CD4-positive, alpha-beta T cell treated with Interleukin-4 for 1 hour (primary cell): ENCODE data around the gene DNAL4.

Source experiments
- DNase-seq, 2 donors: peaks; one replicate each; pipeline ENCODE4 v3.0.0-alpha.2; 2020 to 2022

The DNAL4 gene

DNA sequence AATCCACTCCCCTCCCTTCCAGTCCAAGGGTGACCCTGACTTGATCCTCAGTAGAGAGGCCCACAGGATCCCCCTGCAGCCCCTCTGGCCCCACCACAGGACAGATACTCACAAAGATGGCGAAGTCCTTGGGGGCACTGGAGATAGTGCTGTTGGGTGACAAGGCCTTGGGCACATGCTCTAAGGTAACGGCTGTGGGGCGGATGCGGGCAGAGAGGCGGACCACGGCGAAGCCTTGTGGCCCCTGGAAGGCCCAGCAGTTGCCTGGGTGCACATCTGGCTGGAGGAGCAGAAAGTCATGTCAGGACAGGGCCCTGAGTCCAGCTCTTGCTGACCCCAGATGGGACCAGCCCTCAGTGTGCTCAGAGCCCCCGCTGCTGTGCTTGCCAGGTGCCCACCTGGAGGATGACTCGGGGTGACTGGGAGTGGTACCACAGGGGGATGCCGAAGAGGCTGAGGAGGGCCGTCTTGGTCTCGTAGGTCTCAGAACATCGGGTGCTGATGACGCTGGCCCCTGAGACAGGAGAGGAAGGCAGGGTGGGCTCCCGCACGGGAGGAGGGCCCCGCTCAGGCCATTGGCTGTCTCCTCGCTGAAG, 55.4 kb downstream of the DNAL4 start:
- DNase-seq: no peak

DNA sequence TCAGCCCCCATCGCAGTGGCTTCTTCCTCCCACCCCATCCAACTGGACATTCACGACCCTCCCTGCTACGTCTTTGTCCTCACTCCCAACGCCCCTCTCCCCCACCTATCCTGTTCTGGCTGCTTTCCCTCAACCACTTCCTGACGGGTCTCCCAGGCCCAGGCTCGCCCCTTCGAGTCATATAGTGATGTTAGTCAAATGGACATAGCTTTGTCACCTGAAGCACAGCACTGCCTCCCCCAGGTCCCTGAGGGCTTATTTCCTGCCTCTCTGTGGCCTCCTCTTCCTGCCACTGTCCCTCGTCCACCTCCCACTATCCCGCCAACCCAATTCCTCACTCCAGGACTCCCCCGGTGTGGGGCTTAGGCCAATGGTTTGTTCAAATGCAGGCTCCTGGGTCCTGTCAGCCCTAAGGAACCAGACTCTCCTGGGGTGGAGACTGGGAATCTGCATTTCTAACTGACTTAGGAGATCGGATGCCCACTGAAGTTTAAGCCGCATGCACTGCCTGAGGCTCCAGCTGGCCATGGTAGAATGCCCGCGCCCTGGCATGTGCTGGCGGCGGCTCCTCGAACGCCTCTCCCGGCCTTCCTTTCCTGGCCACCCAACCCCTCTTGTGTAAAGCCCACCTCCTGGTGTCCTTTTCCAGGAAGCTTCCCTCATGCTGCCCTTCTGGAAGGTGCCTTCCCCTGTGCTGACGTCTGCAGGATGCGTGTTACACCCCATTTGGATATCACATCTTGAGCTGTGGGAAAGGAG, 56.5 kb downstream of the DNAL4 start:
- no peak for DNase-seq

DNA sequence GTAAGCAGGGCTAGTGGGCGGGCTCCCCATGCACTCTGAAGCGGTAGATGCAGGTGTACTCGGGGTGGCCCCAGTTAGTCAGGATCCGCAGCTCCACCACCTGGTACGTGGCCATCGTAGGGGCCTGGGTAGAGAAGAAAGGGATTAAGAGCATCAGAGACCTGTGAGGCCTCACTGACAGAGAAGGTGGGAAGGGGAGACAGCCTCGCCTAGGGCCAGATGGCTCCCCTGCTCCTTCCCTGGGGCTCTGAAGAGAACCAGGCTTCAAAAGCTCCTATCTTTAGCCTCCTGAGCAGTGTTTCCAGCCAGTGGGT, 57.7 kb downstream of the DNAL4 start:
- no peak for DNase-seq

DNA sequence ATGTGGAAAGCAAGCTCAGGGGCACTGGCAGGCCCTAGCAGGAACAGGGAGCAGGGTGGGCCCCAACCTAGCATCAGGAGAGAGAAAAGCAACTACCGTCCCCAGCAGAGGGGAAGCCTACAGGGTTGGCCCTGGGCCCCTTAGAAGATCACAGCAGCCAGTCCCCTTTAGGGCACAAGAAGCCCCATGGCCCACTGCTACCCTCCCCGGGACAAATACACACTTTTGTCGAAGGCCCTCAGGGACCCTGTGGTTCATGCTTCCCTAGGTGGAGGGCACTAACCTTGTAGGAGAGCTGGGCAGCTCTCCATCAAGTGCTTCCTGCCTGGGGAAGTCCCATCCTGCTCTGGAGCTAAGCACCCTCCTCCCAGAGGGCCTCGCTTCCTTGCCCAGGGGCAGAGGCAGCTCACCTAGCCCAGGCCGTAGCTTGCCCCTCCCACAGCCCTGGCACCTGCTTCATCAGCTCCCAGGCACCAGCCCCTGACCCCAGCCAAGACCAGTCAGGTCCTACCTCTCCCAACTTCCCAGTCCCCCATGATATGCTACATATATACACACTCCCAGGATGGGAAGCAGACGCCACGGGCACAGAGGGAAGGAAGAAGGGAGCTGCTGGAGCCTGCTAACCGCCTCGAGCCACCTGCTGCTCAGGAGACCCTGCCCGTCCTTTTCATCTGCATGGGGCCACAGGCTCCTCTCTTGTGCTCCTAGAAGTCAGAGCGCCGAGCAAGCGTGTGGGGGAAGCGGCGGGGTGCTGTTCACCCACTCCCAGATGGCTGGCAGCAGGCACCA, 58.3 kb downstream of the DNAL4 start:
- no peak for DNase-seq

DNA sequence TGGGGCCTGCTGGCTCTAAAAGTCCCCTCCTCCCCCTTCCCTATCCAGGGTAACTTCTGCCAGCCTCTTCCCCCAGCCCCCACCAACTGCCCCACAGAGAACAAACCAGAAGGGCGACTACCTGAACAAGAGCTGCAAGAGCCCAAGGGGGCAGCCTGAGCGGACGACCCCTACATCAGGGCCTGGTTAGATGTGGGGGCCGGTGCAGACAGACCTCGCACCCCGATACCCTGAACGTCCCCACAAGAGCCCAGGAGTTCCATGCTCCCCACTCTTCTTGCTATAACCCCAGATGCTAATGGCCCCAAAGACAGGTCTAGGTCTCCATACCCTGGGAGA, 58.8 kb downstream of the DNAL4 start:
- no peak for DNase-seq

DNA sequence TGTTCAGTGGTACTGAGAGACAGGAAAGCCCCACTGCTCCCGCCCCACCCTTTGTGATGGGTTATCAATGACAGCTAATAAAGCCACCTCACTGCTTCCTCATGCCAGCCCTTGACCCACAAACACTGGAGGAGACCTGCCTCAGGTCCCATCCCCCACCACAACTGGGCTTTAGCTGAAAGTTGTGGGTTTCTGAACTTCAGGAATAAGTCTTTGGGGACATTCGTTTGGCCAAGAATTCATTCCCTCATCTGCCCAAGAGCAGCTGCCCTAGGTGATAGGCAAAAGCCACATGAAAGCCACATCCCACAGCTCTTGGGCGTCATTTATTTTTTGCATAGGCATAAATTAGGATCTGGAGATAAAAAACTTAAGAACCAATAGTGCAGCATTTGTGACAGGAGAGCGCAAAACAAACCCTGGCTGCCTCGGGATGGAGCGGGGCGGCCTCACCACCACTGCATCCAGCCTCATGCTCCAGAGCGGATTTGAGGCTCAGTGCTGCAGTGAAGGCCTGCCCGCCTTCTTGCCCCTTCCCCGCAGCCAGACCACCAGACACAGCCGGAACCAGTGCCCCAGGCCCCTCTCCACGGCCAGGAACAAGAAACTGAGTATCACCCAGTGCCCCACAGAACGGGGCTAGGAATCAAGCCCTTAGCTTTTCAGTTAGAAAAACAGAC, 59.4 kb downstream of the DNAL4 start:
- no peak for DNase-seq

DNA sequence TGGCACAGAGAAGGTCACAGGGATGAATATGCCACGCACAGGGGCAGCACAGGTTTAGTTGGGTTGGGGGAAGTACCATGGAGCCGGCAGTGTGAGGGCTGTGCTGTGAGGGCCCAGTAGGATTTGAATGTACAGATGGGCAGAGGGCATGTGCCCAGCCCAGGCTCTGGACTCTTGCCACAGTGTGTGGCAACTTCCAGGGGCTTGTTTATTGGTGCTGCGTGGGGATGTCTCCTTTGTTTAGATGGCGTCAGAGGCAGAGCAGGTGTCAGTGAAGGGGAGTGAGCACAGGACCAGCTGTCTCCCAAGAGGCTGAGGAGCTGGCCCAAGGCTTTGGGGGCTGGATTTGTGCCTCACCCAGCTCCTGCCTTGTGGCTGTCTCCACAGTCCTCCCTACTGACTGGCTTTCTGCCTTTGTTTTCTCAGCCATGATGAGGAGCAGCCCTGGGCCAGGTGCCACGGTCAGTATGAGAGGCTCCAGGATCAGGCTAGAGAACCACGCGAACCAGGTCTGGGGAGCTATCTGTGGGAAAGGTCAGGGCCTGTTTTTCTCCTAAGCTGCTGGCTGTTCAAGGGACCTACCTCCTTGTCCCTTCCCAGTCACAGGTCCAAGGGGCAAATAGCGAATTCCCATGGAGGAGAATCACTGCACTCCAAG, 60.1 kb downstream of the DNAL4 start:
- no peak for DNase-seq

DNA sequence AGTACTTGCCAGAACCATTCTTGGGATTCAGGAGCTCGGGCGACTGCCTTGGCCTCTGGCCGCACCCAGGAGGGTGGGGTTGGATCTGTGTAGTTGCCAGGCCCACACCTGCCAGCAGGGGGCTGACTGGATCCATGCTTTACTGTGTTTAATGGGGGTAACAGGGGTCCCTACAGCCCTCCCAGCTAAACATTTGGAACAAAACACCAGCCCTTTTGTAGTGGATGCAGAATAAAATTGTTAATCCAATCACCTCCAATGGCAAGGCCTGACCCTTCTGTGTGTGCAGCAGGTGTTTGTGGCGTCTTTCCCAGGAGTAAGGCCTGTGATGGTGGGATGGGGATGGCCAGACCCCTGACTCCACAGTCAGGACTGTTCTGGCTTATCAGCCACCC, 60.6 kb downstream of the DNAL4 start:
- peak; percentile 52 to 63 for DNase-seq

DNA sequence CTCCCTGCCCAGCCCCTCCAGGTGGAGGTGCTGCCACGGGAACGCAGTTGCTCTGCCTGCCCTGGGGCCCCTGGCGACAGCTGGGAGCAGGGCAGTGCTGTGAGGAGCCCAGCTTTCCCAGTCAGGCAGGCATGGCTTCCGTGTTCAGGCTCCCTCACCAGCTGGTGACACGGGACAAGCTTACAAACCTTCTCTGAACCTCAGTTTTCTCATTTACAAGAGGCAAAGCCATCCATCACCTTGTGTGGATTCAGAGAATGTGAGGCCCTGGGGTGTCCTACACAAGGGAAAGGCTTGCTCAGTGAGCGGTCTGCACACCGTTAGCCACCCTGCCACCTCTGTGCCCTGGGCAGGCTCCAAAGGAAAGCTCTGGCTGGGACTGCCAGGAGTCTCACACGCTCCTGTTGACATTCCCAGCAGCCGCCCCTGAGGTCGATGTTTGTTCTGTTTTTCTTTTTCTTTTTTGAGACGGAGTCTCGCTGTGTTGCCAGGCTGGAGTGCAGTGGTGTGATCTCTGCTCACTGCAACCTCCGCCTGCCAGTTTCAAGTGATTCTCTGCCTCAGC, 61.6 kb downstream of the DNAL4 start:
- DNase-seq: no peak

DNA sequence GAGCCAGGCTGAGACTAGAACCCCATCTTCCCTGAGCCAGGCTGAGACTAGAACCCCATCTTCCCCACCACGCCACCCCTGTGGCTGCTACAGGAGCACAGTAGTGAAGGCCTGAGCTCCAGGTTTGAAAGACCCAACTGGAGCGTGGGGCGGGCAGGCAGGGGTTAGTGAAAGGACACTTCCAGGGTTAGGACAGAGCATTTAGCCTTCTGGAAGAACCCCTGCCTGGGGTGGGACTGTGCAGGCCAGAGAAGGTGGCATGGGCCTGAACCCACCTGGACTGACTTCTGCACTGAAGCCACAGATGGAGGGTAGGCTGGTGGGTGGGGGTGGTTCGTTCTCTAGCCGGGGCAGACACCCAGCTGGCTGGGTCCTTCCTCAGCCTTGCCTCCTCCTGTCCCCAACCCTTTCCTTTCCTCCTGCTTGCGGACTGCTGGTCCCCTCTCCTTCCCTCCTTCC, 62.2 kb downstream of the DNAL4 start:
- DNase-seq: no peak

DNA sequence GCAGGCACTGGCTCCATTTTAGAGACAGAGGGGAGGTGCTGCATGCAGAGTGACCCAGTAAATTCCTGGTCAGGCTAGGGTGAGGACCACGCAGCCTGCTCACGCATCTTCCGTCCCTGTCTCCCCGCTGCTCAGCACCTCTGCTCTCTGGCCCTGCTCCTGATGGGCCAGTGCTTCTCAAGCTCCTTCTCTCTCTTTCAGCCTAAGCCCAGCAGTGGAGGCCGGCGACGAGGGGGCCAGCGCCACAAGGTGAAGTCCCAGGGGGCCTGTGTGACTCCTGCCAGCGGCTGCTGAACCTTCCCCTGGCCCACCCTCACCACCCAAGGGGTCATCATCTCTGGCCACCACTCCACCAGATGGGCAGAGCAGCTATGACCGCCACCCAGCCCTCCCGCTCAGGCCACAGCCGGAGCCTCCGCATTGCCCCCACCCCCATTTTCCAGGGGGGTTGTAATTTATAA, 63.5 kb downstream of the DNAL4 start:
- no peak for DNase-seq

DNA sequence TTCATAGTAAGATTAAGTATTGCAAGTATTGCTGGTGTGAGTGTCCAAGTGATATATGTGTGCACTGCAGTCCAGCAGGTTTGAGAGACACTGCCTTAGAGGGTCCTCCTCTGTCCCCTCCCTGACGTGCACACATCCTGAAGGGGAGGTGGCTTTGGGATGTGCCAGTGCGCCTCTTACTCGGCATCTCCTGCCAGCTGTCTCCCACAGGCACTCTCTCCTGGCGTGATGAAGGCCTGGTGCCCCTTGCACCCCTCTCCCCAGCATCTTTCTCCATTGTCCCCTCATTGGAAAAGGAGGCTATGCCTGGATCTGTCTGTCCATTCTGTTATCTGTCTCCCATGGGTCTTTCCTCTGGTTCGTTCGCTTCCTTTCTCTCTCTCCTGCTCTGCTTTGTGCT, 64.0 kb downstream of the DNAL4 start:
- DNase-seq: no peak

DNA sequence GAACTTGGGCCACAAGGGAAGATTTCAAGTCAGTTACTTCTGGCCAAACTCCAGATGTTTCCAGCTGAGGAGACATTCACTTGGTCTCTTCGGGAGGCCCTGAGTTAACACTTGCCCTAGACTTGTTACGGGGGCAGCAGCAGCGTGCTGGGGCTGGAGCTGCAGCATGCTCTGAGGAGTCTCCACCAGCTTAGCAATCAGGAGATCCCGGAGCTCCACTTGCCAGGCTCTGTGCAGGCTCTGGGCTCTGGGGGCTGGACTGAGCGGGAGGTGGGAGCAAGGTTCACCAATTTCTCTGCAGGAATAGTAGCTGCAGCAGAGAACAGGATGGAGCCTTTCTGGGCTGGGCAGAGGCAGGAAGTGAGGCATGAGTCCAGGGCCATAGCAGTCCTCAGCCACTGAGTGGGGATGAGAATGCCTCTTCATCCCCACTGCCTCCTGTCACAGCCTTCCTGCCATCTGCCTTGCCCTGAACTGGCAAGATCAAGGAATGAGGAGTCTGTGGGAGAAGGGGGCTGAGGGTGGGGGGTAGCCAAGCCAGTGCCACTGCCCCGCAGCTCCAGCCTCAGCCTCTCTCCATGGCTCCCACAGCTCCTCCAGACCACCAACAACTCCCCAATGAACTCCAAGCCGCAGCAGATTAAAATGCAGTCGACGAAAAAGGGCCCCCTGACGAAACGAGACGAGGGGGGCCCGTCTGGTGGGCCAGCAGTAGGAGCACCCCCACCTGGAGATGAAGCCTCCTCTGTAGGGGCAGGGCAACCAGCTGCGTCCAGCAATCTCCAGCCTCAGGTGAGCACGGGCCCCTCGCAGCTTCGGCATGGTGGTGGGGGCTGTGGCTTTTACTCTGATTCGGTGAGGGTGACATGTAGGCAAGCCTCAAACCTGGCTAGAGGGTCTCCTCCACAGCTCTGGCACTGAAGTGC, 64.8 kb downstream of the DNAL4 start:
- no peak for DNase-seq
